GM12875 (cell line): ENCODE data around the gene CYBA.

Experiments
- H3K4me3 ChIP-seq: one replicate; pipeline ENCODE4 v1.5.1; 2011; ENCODE audit warnings: low read depth, low read length, control low read depth
- TF ChIP-seq, protein P1 (sequence below): IDR thresholded peaks from 2 replicates; pipeline ENCODE4 v1.5.1; 2011; ENCODE audit warnings: low read depth, mild to moderate bottlenecking, control low read depth, inconsistent platforms, low read length, moderate library complexity, borderline replicate concordance; ENCODE audit not compliant: insufficient read depth

CYBA gene

DNA sequence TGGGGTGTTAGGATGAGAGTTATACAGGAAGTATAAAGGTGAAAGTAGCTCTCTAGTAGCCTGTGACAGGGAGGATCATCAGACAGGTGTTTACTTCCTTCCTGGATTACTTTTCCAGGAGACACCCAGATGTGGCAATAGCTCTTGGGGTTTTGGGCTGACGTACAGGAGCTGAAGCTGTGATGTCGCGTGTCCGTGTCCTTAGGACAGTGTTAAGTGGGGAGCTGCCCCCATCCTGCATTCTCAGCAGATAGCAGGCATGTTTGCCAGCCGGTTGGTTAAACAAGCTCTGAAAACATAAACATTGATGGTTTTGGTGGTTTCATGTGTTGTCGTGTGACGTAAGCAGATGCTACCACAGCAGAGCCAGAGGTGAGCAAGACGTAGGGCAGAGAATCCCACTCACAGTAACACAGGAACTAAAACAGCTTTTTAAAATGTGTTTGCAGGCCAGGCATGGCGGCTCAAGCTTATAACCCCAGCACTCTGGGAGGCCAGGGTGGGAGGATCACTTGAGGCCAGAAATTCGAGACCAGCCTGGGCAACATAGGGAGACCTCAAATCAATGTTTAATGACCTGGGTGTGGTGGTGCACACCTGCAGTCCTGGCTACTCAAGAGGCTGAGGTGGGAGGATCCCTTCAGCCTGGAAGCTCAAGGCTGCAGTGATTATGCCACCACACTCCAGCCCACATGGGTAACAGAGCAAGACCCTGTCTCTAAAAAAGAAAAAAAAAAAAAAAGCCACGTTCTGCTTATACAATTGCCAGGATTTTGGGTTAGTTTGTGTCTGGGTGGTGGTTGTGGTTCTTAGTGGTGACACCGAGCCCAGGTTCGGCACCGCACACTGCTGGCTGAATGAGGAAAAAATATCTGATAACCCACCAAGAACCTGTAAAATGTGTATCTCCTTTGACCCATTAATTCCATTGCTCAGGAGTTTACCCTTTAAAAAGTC lies 30.7 kb downstream of the CYBA start:
- TF ChIP-seq, protein P1, sequence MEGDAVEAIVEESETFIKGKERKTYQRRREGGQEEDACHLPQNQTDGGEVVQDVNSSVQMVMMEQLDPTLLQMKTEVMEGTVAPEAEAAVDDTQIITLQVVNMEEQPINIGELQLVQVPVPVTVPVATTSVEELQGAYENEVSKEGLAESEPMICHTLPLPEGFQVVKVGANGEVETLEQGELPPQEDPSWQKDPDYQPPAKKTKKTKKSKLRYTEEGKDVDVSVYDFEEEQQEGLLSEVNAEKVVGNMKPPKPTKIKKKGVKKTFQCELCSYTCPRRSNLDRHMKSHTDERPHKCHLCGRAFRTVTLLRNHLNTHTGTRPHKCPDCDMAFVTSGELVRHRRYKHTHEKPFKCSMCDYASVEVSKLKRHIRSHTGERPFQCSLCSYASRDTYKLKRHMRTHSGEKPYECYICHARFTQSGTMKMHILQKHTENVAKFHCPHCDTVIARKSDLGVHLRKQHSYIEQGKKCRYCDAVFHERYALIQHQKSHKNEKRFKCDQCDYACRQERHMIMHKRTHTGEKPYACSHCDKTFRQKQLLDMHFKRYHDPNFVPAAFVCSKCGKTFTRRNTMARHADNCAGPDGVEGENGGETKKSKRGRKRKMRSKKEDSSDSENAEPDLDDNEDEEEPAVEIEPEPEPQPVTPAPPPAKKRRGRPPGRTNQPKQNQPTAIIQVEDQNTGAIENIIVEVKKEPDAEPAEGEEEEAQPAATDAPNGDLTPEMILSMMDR, result no peak
- H3K4me3 ChIP-seq, result no peak overlapping the region

GRCh38 chr16:88618956-88619667 lies 31.7 kb downstream of the CYBA start:
- TF ChIP-seq, protein P1, result no peak
- no peak overlapping the region for H3K4me3 ChIP-seq

DNA sequence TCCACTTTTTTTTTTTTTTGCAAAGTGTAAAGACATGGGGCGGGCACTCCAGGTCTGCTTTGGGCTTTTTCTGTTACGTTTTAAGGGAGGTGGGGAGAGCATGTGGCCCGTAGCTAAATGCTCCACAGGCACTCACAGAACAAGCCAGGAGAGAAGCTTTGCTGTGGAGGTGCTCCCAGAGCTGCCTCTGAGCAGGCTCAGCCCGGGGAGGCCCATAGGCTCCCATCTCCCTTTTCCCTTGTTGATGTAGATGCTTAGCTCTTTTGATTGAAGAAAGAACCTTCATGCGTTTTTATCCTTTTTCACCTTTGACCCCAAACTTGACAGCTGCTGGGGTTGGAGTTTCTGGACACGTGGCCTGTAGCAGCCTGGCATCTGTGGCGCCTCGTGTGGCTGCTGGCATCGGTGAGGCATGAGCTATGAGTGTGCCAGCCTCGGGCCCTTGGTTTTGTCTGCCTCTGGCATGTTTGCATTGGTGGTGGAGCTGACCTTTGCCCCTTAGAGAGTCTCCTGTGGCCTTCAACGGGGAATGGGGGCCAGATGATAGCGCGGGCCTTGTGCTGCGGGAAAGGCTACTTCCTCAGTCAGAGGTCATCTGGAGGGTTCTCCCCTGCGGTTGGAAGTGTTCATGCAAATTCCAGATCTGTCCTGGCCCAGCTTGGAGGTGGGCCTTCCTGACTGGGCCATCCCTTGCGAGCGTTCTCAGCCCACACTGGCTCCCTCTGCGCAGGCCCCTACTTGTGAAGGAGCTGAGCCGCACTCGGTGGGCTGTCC lies 32.5 kb downstream of the CYBA start:
- TF ChIP-seq, protein P1, result no peak
- H3K4me3 ChIP-seq, result no peak overlapping the region

DNA sequence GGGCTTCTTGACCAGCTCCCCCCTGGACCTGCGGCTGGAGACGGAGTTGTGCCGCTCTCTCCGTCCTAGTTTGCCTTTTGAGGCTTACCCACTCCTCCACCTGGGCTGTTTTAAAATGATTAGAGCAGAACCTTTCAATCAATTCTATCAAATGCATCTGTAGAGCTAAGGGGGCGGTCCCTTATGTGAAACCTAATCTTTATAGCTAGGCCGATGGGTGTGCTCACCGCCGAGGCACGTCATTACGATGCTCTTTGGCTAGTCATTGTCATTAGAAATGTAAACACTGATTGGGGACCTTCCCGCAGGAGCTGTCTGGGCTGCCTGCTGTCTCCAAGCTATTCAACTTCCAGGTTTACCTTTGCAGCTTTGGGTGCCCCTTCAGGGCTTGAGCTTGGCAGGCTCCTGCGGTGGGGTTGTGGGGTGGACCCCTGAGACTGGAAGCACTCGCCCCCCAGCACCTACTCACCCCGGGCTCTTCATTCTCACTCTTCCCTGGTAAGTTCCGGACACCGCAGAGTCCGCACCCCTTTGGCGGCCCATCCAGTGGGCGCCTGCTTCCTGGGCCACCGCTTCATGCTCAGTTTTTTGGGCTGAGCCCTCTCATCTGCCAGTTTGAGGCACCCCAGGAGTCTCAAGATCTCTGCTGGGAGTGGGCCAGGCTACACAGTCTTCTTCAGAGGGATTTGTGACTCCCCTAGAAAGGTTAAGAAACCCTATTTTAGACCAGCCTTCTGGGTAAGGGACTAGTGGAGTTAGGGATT lies 33.4 kb downstream of the CYBA start:
- TF ChIP-seq, protein P1, result no peak
- H3K4me3 ChIP-seq, result no peak overlapping the region

DNA sequence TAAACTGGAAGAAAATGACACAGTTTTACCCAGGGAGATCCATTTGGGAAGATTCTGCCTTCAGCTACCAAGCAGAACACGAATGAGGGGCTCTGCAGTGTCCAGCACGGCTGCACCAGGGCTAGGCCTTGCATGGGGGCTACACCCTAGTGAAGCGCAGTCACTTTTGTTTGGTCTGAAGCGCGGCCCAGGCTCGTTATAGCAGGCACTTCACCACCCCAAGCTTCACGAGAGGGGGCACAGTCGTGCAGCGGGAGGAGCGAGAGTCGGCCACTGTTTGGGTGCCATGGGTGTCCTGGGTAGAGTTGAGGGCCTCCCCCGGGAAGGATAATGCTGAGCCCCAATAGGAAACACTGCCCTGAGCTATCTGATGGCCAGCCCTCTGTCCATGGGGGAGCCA lies 34.1 kb downstream of the CYBA start:
- TF ChIP-seq, protein P1, result no peak
- H3K4me3 ChIP-seq, result no peak overlapping the region

DNA sequence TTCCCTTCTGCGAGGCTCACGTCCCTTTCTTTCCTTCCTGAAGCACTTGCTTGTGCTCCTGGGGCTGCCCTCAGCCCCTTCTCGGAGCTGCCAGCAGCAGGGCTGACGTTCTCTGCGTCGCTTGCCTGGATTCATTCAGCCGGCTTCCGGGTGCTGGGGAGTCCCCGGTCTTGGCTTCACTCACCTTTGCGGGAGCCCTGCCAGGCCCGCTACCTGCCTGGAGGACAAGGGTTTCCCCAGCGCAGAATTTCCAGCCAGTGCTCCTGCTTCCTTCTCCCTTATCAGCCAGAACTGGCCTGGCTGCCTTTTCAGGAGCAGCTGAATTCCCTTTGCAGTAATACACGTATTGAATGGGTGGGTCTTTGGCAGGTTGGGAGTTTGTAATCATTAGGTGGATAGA lies 34.5 kb downstream of the CYBA start:
- no peak overlapping the region for H3K4me3 ChIP-seq
- TF ChIP-seq, protein P1, result no peak
